Medulla oblongata (tissue), 1 donor: Measurements from ENCODE around the gene CCDC197.

Source experiments
- DNase-seq: peaks from one replicate; pipeline ENCODE4 v3.0.0-alpha.2; 2015; ENCODE audit errors: extremely low spot score

The CCDC197 gene

GRCh38 chr14:94025720-94026119, 28.6 kb downstream of the CCDC197 start:
- DNase-seq = no peak

GRCh38 chr14:94026173-94026888, 29.2 kb downstream of the CCDC197 start, which contains the start of gene OTUB2:
Gene OTUB2, plus strand, starts transcription at chr14:94026340. Its CDS starts 198 bp downstream, at chr14:94026538.
- peak; percentile 99 for DNase-seq

DNA sequence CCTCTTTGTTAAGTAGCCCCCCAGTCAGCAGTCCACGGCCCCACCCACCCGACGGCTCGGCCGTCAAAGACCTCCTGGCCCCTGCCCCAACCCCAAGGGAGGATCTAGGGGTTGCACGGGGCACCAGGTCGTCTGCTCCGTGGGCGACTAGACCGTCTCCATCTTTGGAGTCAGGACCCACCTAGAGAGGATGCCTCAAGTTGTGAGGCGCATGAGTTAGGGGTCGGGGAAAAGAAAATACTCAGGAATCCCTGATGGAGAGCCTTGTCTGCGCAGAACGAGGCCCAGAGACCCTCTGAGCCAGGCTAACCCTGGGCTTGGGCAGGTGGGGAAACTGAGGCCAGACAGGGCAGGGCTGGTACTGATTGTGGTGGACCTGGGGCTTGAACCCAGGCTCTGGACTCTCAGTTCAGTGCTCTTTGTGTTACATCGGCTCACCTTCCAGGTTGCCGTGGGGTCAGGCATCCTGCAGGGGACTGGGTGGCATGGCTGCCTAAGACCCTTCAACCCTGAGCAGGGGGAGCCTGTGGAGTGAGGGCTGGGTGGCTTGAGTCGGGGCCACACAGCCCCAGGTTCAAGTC, 29.9 kb downstream of the CCDC197 start:
- DNase-seq = no peak

DNA sequence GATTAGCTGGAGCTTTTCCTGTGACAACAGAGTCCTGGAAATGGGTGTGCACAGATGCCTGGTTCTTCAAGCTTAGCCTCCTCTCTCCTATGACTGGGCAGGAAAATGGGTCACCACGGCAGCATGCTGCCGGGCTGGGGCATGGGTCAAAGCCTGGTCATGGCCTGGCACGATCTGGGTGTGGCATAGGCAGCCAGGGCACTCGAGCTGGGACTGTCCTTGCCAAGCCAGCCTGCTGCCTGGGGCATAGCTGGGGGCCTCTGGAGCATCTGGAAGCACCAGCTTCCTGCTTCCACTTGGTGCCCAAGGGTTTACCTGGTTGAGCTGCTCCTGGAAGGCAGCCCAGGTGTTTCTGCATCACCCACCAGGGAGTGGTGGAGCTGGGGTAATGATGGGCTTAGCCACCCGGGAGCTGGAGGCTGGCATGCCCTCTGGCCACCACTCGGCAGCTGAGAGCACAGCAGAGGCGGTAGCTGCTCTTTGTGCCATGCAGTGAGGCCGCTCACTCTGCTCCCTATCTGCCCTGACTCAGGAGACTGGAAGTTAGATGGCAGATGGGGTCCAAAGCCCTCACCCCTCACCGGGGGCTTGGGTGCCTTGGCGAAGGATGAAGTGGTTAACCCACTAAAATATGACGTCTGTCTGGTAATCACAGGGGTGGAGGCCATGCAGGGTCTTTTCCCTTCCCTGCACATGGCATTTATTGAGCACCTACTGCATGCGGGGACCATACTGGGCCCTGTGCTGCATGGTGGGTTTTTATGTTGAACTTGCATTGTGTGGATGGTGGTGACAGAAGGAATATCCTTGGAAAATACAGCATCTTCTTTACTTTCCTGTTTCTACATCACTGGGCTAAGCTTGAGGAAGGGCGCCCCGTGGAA, 30.7 kb downstream of the CCDC197 start:
- no peak for DNase-seq

- DNase-seq = no peak
Measured at GRCh38 chr14:94028450-94028826, 31.3 kb downstream of the CCDC197 start.

DNA sequence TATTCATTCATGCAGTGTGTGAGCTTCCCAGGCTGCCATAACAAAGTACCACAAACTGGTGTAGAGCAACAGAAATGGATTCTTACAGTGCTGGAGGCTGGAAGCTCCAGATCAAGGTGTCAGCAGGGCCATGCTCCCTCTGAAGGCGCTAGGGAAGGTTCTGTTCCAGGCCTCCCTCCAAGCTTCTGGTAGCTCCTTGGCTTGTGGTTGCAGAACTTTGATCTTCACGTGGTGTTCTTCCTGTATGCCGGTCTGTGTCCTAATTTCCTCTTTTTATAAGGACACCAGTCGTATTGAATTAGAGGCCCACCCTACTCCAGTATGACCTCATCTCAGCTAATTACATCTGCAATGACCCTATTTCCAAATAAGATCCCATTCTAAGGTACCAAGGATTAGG, 32.2 kb downstream of the CCDC197 start:
- no peak for DNase-seq

GRCh38 chr14:94029671-94030203, 32.6 kb downstream of the CCDC197 start:
- no peak for DNase-seq

DNA sequence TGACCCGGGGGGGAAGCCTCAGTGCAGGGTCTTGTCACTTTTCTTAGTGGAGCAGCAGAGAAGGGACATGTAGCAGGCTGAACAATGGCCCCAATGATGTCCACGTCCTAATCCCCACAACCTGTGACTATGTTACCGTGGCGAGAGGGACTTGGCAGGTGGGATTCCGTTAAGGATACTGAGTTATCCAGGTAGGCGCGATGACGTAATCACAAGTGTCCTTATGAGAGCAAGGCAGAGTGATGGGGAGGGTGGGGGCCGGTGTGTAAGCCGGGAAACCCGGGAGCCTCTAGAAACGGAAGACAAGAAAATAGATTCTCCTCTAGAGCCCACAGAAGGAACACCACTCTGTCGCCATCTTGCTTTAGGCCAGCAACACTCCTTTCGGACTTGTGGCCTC, 33.5 kb downstream of the CCDC197 start:
- no peak for DNase-seq

- no peak for DNase-seq
Measured at GRCh38 chr14:94031161-94031882, 34.2 kb downstream of the CCDC197 start.

GRCh38 chr14:94031883-94032279, 34.8 kb downstream of the CCDC197 start:
- no peak for DNase-seq

DNA sequence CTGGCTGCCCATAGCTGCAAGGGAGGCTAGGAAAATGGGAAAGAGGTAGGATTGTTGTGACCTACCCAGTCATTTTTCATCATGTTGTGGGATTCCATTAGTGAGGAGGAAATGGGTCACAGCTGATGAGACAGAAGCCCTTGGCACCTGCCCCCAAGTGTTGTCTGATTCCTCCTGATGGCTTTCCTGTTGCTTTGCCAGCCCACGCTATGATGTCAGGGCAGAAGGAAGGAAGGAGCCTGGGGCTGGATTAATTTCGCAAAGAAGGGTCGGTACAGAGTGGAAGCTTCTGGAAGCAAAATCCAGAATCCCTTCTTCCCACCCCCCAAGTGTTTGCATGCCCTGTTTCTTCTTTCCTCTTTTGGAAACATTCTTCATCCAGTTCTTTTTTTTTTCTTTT, 37.8 kb downstream of the CCDC197 start:
- DNase-seq = no peak

DNA sequence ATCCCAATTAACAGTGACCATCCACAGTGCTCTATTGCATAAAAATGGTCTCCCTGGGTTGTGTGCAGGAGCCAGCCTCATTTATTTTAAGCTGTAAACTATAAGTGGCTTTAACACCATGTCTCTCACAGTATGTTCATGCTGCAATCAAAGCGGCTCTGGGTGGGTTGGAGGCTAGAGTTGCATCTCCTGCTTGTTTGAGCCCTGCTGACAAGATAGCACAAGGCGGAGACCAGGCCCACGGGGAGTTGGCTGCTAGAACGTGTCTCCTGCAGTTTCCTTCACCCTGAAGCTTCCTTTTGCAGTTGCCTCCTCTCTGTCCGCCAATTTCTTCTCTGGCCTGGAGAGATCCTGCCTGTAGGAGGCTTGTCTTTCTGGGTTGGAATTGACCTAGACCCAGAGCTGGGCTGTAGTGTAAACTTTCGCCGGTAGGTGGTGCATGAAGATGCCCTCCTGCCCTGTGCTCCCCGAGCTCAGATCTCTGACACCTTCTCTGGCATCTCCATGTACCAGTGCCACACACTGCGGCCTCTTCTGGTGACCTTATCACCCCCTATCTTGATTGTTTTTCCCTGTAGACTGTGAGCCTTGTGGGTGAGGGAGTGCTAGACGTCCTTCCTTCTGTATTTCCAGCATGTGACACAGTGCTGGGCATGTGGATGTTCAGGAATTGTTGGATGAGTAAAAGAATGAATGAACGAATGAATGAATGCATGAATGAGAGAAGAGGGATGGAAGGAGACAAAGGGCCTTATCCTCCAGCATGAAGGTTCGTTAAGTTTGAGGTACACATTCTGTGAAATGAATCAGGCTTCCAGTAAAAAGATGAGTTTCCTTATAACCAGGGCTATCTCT, 39.4 kb downstream of the CCDC197 start:
- DNase-seq = peak; percentile 74

DNA sequence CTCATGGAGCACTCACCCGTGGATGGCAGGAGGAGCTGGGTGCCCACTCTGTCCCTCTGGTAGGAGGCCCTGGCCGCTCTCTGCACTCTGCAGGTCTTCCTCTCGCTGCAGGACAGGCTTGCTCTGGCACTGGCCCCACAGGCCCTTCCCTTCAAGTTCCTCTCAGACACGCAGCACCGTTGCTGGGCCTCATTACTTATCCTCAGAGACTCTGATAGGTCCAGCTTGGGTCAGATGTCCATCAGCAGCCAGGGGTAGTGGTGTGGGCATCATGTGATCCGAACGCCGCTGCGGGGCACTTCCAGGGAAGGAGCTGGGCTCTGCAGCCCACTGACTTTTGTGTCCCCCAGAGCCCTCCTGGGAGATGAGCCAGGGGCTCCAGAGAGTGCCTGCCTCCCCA, 40.9 kb downstream of the CCDC197 start:
- no peak for DNase-seq

DNA sequence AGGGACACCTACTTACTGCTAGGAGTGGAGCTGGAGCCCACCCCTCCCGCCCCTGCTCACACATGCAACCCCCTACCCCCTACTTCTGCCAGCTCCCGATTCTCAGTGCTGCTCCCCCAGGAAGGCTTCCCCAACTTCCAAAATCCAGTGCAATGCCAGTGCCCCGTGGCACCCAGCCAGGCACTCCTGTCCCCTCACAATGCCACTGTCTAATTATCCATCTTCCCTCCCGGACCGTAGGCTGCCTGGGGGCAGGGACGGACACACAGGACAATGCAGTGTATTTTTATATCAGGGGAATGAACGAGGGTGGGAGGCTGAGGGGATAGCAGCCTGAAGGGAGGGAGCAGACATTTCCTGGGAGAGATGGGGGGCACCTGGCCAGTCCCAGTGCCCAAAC, 41.4 kb downstream of the CCDC197 start:
- DNase-seq = no peak

DNA sequence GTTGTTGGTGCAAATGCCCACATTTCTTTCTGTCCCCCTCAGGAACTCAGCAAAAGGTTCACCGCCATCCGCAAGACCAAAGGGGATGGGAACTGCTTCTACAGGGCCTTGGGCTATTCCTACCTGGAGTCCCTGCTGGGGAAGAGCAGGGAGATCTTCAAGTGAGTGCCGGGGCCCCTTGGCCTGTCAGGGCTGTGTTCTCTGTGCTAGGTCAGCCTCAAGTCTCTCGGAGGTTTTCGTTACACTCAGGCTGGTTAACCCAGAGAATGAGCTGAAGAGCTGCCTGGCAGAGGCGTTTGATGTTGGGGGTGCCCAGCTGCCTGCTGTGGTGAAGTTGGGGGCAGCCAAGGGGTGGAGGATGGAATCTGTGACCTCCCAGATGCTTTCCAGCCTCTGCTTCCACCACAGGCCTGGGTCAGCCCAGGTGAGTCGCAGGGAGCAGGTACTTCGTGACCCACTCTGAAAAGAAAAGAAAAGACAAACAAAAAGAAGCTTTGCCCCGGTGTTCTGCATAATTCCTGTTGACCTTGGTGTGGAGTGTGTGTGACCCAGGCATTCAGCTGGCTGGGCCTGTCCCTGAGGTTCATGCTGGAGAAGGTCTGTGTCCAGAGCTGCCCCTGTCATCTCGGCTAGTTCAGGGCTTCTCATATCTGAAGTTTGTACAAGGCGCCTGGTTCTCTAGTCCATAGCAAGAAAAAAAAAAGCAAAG, 42.0 kb downstream of the CCDC197 start:
- no peak for DNase-seq

DNA sequence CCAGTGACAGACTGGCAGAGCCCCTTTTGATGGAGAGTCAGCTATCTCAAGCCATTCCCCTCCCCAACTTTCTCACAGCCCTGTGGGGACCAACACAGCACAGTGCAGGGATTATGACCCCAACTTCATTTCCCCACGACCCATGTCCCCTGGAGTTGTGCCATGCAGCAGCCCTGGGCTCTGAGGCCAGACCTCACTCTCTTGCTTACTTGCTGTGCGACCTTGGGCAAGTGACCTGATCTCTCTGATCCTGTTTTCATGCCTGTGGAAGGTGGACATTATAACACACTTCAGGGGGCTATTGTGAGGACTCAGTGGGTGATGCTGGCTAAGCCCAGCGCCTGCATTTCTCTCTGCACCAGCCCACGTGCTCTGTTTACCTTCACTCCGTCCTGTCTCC, 43.1 kb downstream of the CCDC197 start:
- no peak for DNase-seq

GRCh38 chr14:94040796-94041195, 43.7 kb downstream of the CCDC197 start:
- DNase-seq = no peak

- DNase-seq = no peak
Measured at GRCh38 chr14:94041551-94042346, 44.6 kb downstream of the CCDC197 start.

DNA sequence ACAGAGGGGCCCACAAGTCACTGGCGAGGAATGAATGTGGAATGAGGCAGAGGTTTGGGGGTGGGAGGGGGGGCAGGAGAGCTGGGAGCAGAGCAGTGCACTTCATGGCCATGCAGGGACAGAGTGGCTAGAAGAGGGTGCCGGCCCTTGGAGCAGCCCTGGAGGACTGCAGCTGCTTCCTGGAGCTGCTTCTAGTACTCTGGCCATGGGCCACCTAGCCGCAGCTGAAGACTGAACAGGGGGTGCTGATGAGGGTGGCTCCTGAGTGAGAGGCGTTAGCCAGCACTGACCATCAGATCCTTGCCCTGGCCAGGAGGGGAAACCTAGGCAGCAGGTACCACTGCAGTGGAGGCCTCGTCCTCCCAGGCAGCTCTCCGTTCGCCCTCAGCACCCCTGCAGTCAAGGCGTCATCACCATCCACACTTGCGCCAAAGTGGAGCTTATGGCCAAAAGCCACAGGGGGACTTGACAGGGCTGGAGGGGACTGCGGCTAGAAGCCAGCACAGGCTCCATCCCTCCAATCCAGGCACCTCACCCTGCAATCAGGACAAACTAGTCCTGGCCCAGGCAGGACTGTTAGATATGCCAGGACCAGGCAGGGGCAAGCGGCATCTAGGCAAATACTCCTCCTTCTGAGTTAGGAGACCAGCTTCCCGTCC, 45.5 kb downstream of the CCDC197 start:
- DNase-seq = no peak
